ENCODE results near the gene ITGA1.

The ITGA1 gene

GRCh38 chr5:53001541-53001940 is 213.8 kb downstream of the ITGA1 start:
- Histone ChIP-seq H3K27ac (ENCODE audit: low read length) (no peak overlapping the region), H2AFZ (ENCODE audit: low read length) (no peak overlapping the region), H3K27me3 (replicated peaks; ENCODE audit: insufficient read depth, low read length) (no peaks in the 10 kb centered on the region), H3K9me3 (replicated peaks; ENCODE audit: insufficient read depth, low read length) (no peaks in the 10 kb centered on the region), H3K4me3 (ENCODE audit: low read length) (no peak overlapping the region), H3K79me2 (ENCODE audit: low read length) (no peaks in the 10 kb centered on the region), H3K9ac (ENCODE audit: low read length) (no peak overlapping the region), H3K4me1 (ENCODE audit: low read length) (no peaks in the 10 kb centered on the region), H3K4me2 (ENCODE audit: low read depth, low read length) (no peak overlapping the region), H4K20me1 (ENCODE audit: insufficient read depth, low read length) (no peaks in the 10 kb centered on the region), H3K36me3 (replicated peaks; ENCODE audit: insufficient read depth, low read length) (no peaks in the 10 kb centered on the region), H3K9me2 (replicated peaks; ENCODE audit: insufficient read depth, low read length) (no peaks in the 10 kb centered on the region), H3F3A (ENCODE audit: insufficient read depth, low read length) (no peaks in the 10 kb centered on the region)
- TF ChIP-seq CTCF (IDR thresholded peaks at IDR 0.05; ENCODE audit: low read length): no peak
- TF ChIP-seq EZH2phosphoT487 (IDR thresholded peaks at IDR 0.05; ENCODE audit: low read length): no peak
- TF ChIP-seq EZH2 (optimal IDR thresholded peaks at IDR 0.05; ENCODE audit: low read depth, low read length): no peak
- no peak for DNase-seq

GRCh38 chr5:53002491-53002890 is 214.8 kb downstream of the ITGA1 start:
- TF ChIP-seq EZH2 (optimal IDR thresholded peaks at IDR 0.05; ENCODE audit: low read depth, low read length) (no peak), CTCF (IDR thresholded peaks at IDR 0.05; ENCODE audit: low read length) (no peak), EZH2phosphoT487 (IDR thresholded peaks at IDR 0.05; ENCODE audit: low read length) (no peak)
- Histone ChIP-seq H4K20me1 (ENCODE audit: insufficient read depth, low read length) (no peaks in the 10 kb centered on the region), H3K4me3 (ENCODE audit: low read length) (no peak overlapping the region), H3K36me3 (replicated peaks; ENCODE audit: insufficient read depth, low read length) (no peaks in the 10 kb centered on the region), H3K27me3 (replicated peaks; ENCODE audit: insufficient read depth, low read length) (no peaks in the 10 kb centered on the region), H2AFZ (ENCODE audit: low read length) (no peak overlapping the region), H3F3A (ENCODE audit: insufficient read depth, low read length) (no peaks in the 10 kb centered on the region), H3K9ac (ENCODE audit: low read length) (no peak overlapping the region), H3K4me1 (ENCODE audit: low read length) (no peaks in the 10 kb centered on the region), H3K9me2 (replicated peaks; ENCODE audit: insufficient read depth, low read length) (no peaks in the 10 kb centered on the region), H3K79me2 (ENCODE audit: low read length) (no peaks in the 10 kb centered on the region), H3K27ac (ENCODE audit: low read length) (no peak overlapping the region), H3K9me3 (replicated peaks; ENCODE audit: insufficient read depth, low read length) (no peaks in the 10 kb centered on the region), H3K4me2 (ENCODE audit: low read depth, low read length) (no peak overlapping the region)
- no peak for DNase-seq

- no peak overlapping the region for H3K4me3 ChIP-seq (ENCODE audit: low read length)
- no peak for TF ChIP-seq CTCF (IDR thresholded peaks at IDR 0.05; ENCODE audit: low read length)
- no peak for TF ChIP-seq EZH2phosphoT487 (IDR thresholded peaks at IDR 0.05; ENCODE audit: low read length)
- no peak for TF ChIP-seq EZH2 (optimal IDR thresholded peaks at IDR 0.05; ENCODE audit: low read depth, low read length)
- H3F3A ChIP-seq (ENCODE audit: insufficient read depth, low read length): no peaks in the 10 kb centered on the region
- no peaks in the 10 kb centered on the region for H3K27me3 ChIP-seq (replicated peaks; ENCODE audit: insufficient read depth, low read length)
- H3K9me3 ChIP-seq (replicated peaks; ENCODE audit: insufficient read depth, low read length): no peaks in the 10 kb centered on the region
- no peak for DNase-seq
- no peak overlapping the region for H3K4me2 ChIP-seq (ENCODE audit: low read depth, low read length)
- H3K9ac ChIP-seq (ENCODE audit: low read length): no peak overlapping the region
- no peaks in the 10 kb centered on the region for H3K36me3 ChIP-seq (replicated peaks; ENCODE audit: insufficient read depth, low read length)
- H4K20me1 ChIP-seq (ENCODE audit: insufficient read depth, low read length): no peaks in the 10 kb centered on the region
- H3K4me1 ChIP-seq (ENCODE audit: low read length): no peaks in the 10 kb centered on the region
- H2AFZ ChIP-seq (ENCODE audit: low read length): no peak overlapping the region
- no peaks in the 10 kb centered on the region for H3K79me2 ChIP-seq (ENCODE audit: low read length)
- no peak overlapping the region for H3K27ac ChIP-seq (ENCODE audit: low read length)
- no peaks in the 10 kb centered on the region for H3K9me2 ChIP-seq (replicated peaks; ENCODE audit: insufficient read depth, low read length)
Measured at GRCh38 chr5:53003144-53003543, 215.4 kb downstream of the ITGA1 start.
